Pancreas (tissue), 10 donors: ENCODE measurements around the gene PEPD. TPM values are rescaled to one million over a fixed set of nuclear protein-coding genes. Genes with fewer than 3 reads are reported as not detected.
A peak's percentile ranks its signal among the peaks of the same experiment; 100 is the strongest.

ENCODE experiments used
- ATAC-seq, 4 donors: fragments of 200-7000 bp; cut with Tn5 transposase; one replicate each; pipeline versions ENCODE4 v1.8.0 to v1.9.1; 2020; ENCODE audit warnings: mild to moderate bottlenecking in 4 of 4, moderate library complexity in 4 of 4
- DNase-seq, 6 donors: peaks; one replicate each; pipeline ENCODE4 v3.0.0-alpha.2; 2020
- FAIRE-seq: peaks from 2 replicates; lab custom pipeline; 2012; peaks lifted over from hg19 to GRCh38; lab: Jason Lieb, UNC
- H3K27ac ChIP-seq, 4 donors: fragments of 200-600 bp; sonication (generic); 1 replicate in 3 of 4; 2 replicates in 1 of 4; pipeline versions ENCODE4 v1.5.0 to v1.8.0; 2020
- H3K27me3 ChIP-seq, 4 donors: fragments of 200-600 bp; one replicate each; pipeline ENCODE4 v1.8.0; 2021
- H3K36me3 ChIP-seq, 3 donors: fragments of 200-600 bp; sonication (generic) in 1 of 3; one replicate each; pipeline versions ENCODE4 v1.5.0 to v1.8.0; 2020 to 2021
- H3K4me1 ChIP-seq, 3 donors: fragments of 200-600 bp; one replicate each; pipeline ENCODE4 v1.8.0; 2021
- H3K4me3 ChIP-seq, 4 donors: fragments of 200-600 bp; sonication (generic) in 2 of 4; one replicate each; pipeline versions ENCODE4 v1.5.0 to v1.8.0; 2020 to 2021
- H3K9me3 ChIP-seq, 4 donors: fragments of 200-600 bp; one replicate each; pipeline ENCODE4 v1.8.0; 2021
- CTCF ChIP-seq, 4 donors: fragments of 200-600 bp; sonication (generic) in 3 of 4; IDR thresholded peaks; one replicate each; pipeline versions ENCODE4 v1.5.0 to v1.8.0; 2021; ENCODE audit warnings: antibody characterized with exemption in 4 of 4
- WGBS, 2 donors: extraction: QIAGEN DNeasy Blood & Tissue Kit; methylation state at CpG; one replicate each; pipeline ENCODE4 v1.1.7; 2013; 5-methylcytosine and 5-hydroxymethylcytosine counted together
- intact Hi-C, 3 donors: fragments of 100-400 bp; cut with DNase I; formaldehyde crosslinking; loops; one replicate each; pipeline versions ENCODE4 v1.11.1 to v1.14.2; 2022
- polyA plus RNA-seq, 2 donors: library from polyadenylated mRNA; stranded (reverse); fragments of 200-250 nt; gene quantifications; one replicate each; pipeline ENCODE4 v1.2.3, GENCODE V29; 2013
- total RNA-seq, 6 donors: library from RNA; stranded (reverse); fragmentation: NEBNext Ultra II Directional in 4 of 6; extraction: Animal tissue kit (Norgen Biotek cat#: 25700) in 4 of 6; gene quantifications; one replicate each; pipeline versions ENCODE4 v1.2.1 to v1.2.4, GENCODE V29; 2021 to 2023
- donor health status: healthy with polysubstance abuse.
- donor health status: DM: no; HTN: no; CAD: no; lungs with moderate emphysema.
- donor health status: DM: no; HTN: no; CAD: no.
- donor health status: control.
- donor health status: control.
- donor health status: Bipolar disorder and iron deficiency.
- donor health status: DM: yes; HTN: yes; CAD: no.
- donor health status: DM: no; HTN: no; CAD: no.
- donor health status: DM: no; HTN: no; CAD: no.
- donor health status: DM: yes; HTN: yes; CAD: no.

The PEPD gene
- total and polyA plus RNA-seq, 8 donors: 13.7 to 36.1 (median 22.5) TPM

- TF ChIP-seq CTCF (IDR thresholded peaks at IDR 0.05): no peak
- Histone ChIP-seq H3K27ac (no peak overlapping the region), H3K27me3 (no peaks in the 10 kb centered on the region), H3K36me3 (no peaks in the 10 kb centered on the region), H3K9me3 (no peaks in the 10 kb centered on the region), H3K4me1 (peaks cover 0 to 6% (median 0%) of the 10 kb centered on the region in 3 donors), H3K4me3 (no peak overlapping the region)
- ATAC-seq (no peak), DNase-seq (no peak), FAIRE-seq (no peak)
- intact Hi-C loops: no loop called here
- 73 to 82% methylated on average over 4 of the region's 4 CpGs for WGBS, 2 donors
These were observed 5.7 kb downstream of the PEPD start for GRCh38 chr19:33515921-33516320.

GRCh38 chr19:33514885-33515551 is 6.6 kb downstream of the PEPD start:
- H3K4me3 ChIP-seq: no peak overlapping the region
- no peaks in the 10 kb centered on the region for H3K27me3 ChIP-seq
- DNase-seq (no peak), ATAC-seq (peak in 2 of 4 donors; percentile 37 to 41), FAIRE-seq (no peak)
- H3K9me3 ChIP-seq: no peaks in the 10 kb centered on the region
- WGBS, 2 donors: 80 to 84% methylated on average over 25 of the region's 25 CpGs
- no peaks in the 10 kb centered on the region for H3K4me1 ChIP-seq
- intact Hi-C loops: no loop called here
- no peak for TF ChIP-seq CTCF (IDR thresholded peaks at IDR 0.05)
- H3K27ac ChIP-seq: no peak overlapping the region
- H3K36me3 ChIP-seq: no peaks in the 10 kb centered on the region

- no peak for TF ChIP-seq CTCF (IDR thresholded peaks at IDR 0.05)
- no peak for ATAC-seq
- Histone ChIP-seq H3K9me3 (no peaks in the 10 kb centered on the region), H3K4me1 (no peaks in the 10 kb centered on the region), H3K4me3 (no peak overlapping the region), H3K27me3 (no peaks in the 10 kb centered on the region), H3K27ac (no peak overlapping the region), H3K36me3 (no peaks in the 10 kb centered on the region)
- no peak for DNase-seq
- intact Hi-C loops: no loop called here
- 91 to 93% methylated on average over 9 of the region's 9 CpGs for WGBS, 2 donors
- no peak for FAIRE-seq
These were observed 8.2 kb downstream of the PEPD start for GRCh38 chr19:33513424-33513823.

GRCh38 chr19:33512580-33513137 is 8.9 kb downstream of the PEPD start:
- ATAC-seq (no peak), DNase-seq (no peak), FAIRE-seq (no peak)
- Histone ChIP-seq H3K9me3 (no peaks in the 10 kb centered on the region), H3K27ac (no peak overlapping the region), H3K4me3 (no peak overlapping the region), H3K27me3 (no peaks in the 10 kb centered on the region), H3K36me3 (no peaks in the 10 kb centered on the region), H3K4me1 (no peaks in the 10 kb centered on the region)
- no peak for TF ChIP-seq CTCF (IDR thresholded peaks at IDR 0.05)
- WGBS, 2 donors: 92 to 93% methylated on average over 18 to 23 of the region's 23 CpGs
- intact Hi-C loops: no loop called here

GRCh38 chr19:33512021-33512420 is 9.6 kb downstream of the PEPD start:
- Histone ChIP-seq H3K9me3 (no peaks in the 10 kb centered on the region), H3K27me3 (no peaks in the 10 kb centered on the region), H3K4me3 (no peak overlapping the region), H3K27ac (no peak overlapping the region), H3K4me1 (no peaks in the 10 kb centered on the region), H3K36me3 (no peaks in the 10 kb centered on the region)
- ATAC-seq: no peak
- FAIRE-seq: no peak
- no peak for TF ChIP-seq CTCF (IDR thresholded peaks at IDR 0.05)
- intact Hi-C loops: no loop called here
- WGBS, 2 donors: 95 to 96% methylated on average over 3 of the region's 3 CpGs
- no peak for DNase-seq
